HepG2 (cell line): Measurements from ENCODE around the gene UQCRHL. TPM values are rescaled to one million over a fixed set of nuclear protein-coding genes. Genes with fewer than 3 reads are reported as not detected.

Experiments used
- CAMTA2 ChIP-seq: sonication (generic); formaldehyde crosslinking; IDR thresholded peaks from 2 replicates; pipeline ENCODE4 v1.4.0; 2020; ENCODE audit warnings: mild to moderate bottlenecking, missing genetic modification reagents, borderline replicate concordance
- CBX2 ChIP-seq, 2 experiments: fragments of 200-600 bp in 1 of 2; sonication (generic); formaldehyde crosslinking in 1 of 2; IDR thresholded peaks; 2 replicates each; pipeline versions ENCODE4 v1.7.0 to v1.8.1; 2018 to 2022; ENCODE audit warnings: low read depth in 2 of 2, low read length in 1 of 2, mild to moderate bottlenecking in 1 of 2, missing genetic modification reagents in 1 of 2
- FOXO1 ChIP-seq: sonication (generic); formaldehyde crosslinking; IDR thresholded peaks from 2 replicates; pipeline ENCODE4 v1.4.0; 2020; ENCODE audit warnings: missing genetic modification reagents
- HNRNPLL ChIP-seq: fragments of 200-400 bp; formaldehyde crosslinking; IDR thresholded peaks from 2 replicates; pipeline ENCODE4 v1.6.1; 2017; ENCODE audit warnings: mild to moderate bottlenecking, low read depth, low read length; ENCODE audit not compliant: poor library complexity, severe bottlenecking
- IRF1 ChIP-seq: sonication (generic); formaldehyde crosslinking; IDR thresholded peaks from 2 replicates; pipeline ENCODE4 v1.4.0; 2020; ENCODE audit warnings: low read depth, mild to moderate bottlenecking, missing genetic modification reagents
- KLF13 ChIP-seq: sonication (generic); formaldehyde crosslinking; IDR thresholded peaks from 2 replicates; pipeline ENCODE4 v1.4.0; 2020; ENCODE audit warnings: mild to moderate bottlenecking, missing genetic modification reagents
- RAD21 ChIP-seq: fragments of 450-650 bp; formaldehyde crosslinking; IDR thresholded peaks from 2 replicates; pipeline ENCODE4 v1.5.0; 2020; ENCODE audit warnings: mild to moderate bottlenecking
- TBP ChIP-seq: sonication (generic); formaldehyde crosslinking; IDR thresholded peaks from 2 replicates; pipeline ENCODE4 v1.5.0; 2020; ENCODE audit warnings: missing genetic modification reagents
- THYN1 ChIP-seq: sonication (generic); formaldehyde crosslinking; IDR thresholded peaks from 2 replicates; pipeline ENCODE4 v1.8.1; 2023; ENCODE audit warnings: low read depth, mild to moderate bottlenecking, moderate library complexity, missing genetic modification reagents, borderline replicate concordance
- ZFP82 ChIP-seq: sonication (generic); formaldehyde crosslinking; IDR thresholded peaks from 2 replicates; pipeline ENCODE4 v1.5.1; 2020; ENCODE audit warnings: mild to moderate bottlenecking, missing genetic modification reagents, borderline replicate concordance
- ZNF550 ChIP-seq: sonication (generic); formaldehyde crosslinking; IDR thresholded peaks from 2 replicates; pipeline ENCODE4 v1.4.0; 2020; ENCODE audit warnings: mild to moderate bottlenecking, missing genetic modification reagents, borderline replicate concordance
- ZNF609 ChIP-seq: sonication (generic); formaldehyde crosslinking; IDR thresholded peaks from 2 replicates; pipeline ENCODE4 v1.4.0; 2020; ENCODE audit warnings: mild to moderate bottlenecking, missing genetic modification reagents, borderline replicate concordance
- polyA plus RNA-seq, 8 experiments: library from polyadenylated mRNA; depleted of rRNA in 3 of 8; stranded (reverse) in 7 of 8; unstranded in 1 of 8; fragments of >200 nt; fragmentation: Illumina TruSeq in 4 of 8; extraction: Trizol in 4 of 8; gene quantifications; 2 replicates each; pipeline versions ENCODE4 v1.2.1 to v1.2.3, GENCODE V29; 2011 to 2016; ENCODE audit warnings: low read depth in 4 of 8, missing spikeins in 1 of 8, mixed read lengths in 1 of 8; ENCODE audit not compliant: insufficient read depth in 1 of 8
- total RNA-seq, 5 experiments: library from RNA; depleted of rRNA; stranded (reverse); fragments of >200 nt; fragmentation: Illumina TruSeq; extraction: Trizol; gene quantifications; 2 replicates each; pipeline ENCODE4 v1.2.3, GENCODE V29; 2016; ENCODE audit warnings: low read depth in 1 of 5
- TF ChIP-seq, protein P1 (sequence below): sonication (generic); IDR thresholded peaks from 2 replicates; pipeline ENCODE4 v1.6.1; 2016; ENCODE audit warnings: low read depth, borderline replicate concordance
- TF ChIP-seq, protein P2 (sequence below): sonication (generic); formaldehyde crosslinking; conservative IDR thresholded peaks from 2 replicates; pipeline ENCODE4 v1.4.0; 2020; ENCODE audit warnings: missing genetic modification reagents
- TF ChIP-seq, protein P3 (sequence below): sonication (generic); formaldehyde crosslinking; conservative IDR thresholded peaks from 2 replicates; pipeline ENCODE4 v1.5.0; 2020; ENCODE audit warnings: missing genetic modification reagents

UQCRHL gene
- total and polyA plus RNA-seq, 2 of the 13 experiments (the other 11 are each of a cell fraction or from before 2014, with no cell fraction given) = 1.8 to 2.3 TPM

GRCh38 chr1:15799928-15800835 is 7.3 kb downstream of the UQCRHL start (continued):
- TF ChIP-seq IRF1 (CRISPR knock-in tag) (no peak), TBP (no peak), THYN1 (CRISPR knock-in tag) (no peak), CAMTA2 (no peak), HNRNPLL (no peak), FOXO1 (CRISPR knock-in tag) (no peak; the same call in 1 of the 2 replicates), ZNF609 (CRISPR knock-in tag) (peak; percentile 89), KLF13 (CRISPR knock-in tag) (no peak), CBX2 (IDR thresholded peaks at IDR 0.05; ENCODE audit: low read depth, low read length) (no peak), CBX2 (CRISPR knock-in tag; IDR thresholded peaks at IDR 0.05; ENCODE audit: low read depth) (no peak), ZNF550 (CRISPR knock-in tag) (no peak), ZFP82 (peak; percentile 55; the same call in 1 of the 2 replicates), RAD21 (CRISPR knock-in tag) (no peak)
- TF ChIP-seq, protein P1, sequence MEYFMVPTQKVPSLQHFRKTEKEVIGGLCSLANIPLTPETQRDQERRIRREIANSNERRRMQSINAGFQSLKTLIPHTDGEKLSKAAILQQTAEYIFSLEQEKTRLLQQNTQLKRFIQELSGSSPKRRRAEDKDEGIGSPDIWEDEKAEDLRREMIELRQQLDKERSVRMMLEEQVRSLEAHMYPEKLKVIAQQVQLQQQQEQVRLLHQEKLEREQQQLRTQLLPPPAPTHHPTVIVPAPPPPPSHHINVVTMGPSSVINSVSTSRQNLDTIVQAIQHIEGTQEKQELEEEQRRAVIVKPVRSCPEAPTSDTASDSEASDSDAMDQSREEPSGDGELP = peak; percentile 64; the same call in 1 of the 2 replicates
- TF ChIP-seq, protein P2, sequence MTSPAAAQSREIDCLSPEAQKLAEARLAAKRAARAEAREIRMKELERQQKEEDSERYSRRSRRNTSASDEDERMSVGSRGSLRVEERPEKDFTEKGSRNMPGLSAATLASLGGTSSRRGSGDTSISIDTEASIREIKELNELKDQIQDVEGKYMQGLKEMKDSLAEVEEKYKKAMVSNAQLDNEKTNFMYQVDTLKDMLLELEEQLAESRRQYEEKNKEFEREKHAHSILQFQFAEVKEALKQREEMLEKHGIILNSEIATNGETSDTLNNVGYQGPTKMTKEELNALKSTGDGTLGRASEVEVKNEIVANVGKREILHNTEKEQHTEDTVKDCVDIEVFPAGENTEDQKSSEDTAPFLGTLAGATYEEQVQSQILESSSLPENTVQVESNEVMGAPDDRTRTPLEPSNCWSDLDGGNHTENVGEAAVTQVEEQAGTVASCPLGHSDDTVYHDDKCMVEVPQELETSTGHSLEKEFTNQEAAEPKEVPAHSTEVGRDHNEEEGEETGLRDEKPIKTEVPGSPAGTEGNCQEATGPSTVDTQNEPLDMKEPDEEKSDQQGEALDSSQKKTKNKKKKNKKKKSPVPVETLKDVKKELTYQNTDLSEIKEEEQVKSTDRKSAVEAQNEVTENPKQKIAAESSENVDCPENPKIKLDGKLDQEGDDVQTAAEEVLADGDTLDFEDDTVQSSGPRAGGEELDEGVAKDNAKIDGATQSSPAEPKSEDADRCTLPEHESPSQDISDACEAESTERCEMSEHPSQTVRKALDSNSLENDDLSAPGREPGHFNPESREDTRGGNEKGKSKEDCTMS (CRISPR knock-in tag) = no peak
- TF ChIP-seq, protein P3, sequence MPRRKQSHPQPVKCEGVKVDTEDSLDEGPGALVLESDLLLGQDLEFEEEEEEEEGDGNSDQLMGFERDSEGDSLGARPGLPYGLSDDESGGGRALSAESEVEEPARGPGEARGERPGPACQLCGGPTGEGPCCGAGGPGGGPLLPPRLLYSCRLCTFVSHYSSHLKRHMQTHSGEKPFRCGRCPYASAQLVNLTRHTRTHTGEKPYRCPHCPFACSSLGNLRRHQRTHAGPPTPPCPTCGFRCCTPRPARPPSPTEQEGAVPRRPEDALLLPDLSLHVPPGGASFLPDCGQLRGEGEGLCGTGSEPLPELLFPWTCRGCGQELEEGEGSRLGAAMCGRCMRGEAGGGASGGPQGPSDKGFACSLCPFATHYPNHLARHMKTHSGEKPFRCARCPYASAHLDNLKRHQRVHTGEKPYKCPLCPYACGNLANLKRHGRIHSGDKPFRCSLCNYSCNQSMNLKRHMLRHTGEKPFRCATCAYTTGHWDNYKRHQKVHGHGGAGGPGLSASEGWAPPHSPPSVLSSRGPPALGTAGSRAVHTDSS = no peak
